Sigmoid colon (tissue), 7 donors: Measurements from ENCODE around the gene RAI14. TPM values are rescaled to one million over a fixed set of nuclear protein-coding genes. Genes with fewer than 3 reads are reported as not detected.

ENCODE experiments used
- DNase-seq: peaks from one replicate; pipeline ENCODE4 v3.0.0-alpha.2; 2019
- H3K27ac ChIP-seq, 4 donors: fragments of 200-600 bp; sonication (generic); one replicate each; pipeline ENCODE4 v1.5.1; 2016 to 2019; ENCODE audit warnings: mild to moderate bottlenecking in 1 of 4
- H3K27me3 ChIP-seq, 3 donors: fragments of 200-600 bp; sonication (generic); one replicate each; pipeline ENCODE4 v1.5.1; 2019; ENCODE audit warnings: mild to moderate bottlenecking in 1 of 3
- H3K36me3 ChIP-seq, 4 donors: fragments of 200-600 bp; sonication (generic); one replicate each; pipeline ENCODE4 v1.5.1; 2016 to 2019
- H3K4me1 ChIP-seq, 4 donors: fragments of 200-600 bp; sonication (generic); one replicate each; pipeline ENCODE4 v1.5.1; 2017 to 2019
- H3K4me3 ChIP-seq, 4 donors: fragments of 200-600 bp; sonication (generic); one replicate each; pipeline ENCODE4 v1.5.1; 2017 to 2019; ENCODE audit warnings: mild to moderate bottlenecking in 2 of 4, moderate library complexity in 1 of 4
- H3K9me3 ChIP-seq, 4 donors: fragments of 200-600 bp in 3 of 4; sonication (generic) in 3 of 4; one replicate each; pipeline versions ENCODE4 v1.5.1 to v1.6.1; 2013 to 2019
- EP300 ChIP-seq, 4 donors: sonication (generic); formaldehyde crosslinking; IDR thresholded peaks; one replicate each; pipeline ENCODE4 v1.6.1; 2017; ENCODE audit warnings: antibody characterized with exemption in 4 of 4
- POLR2A ChIP-seq, 2 donors: fragments of 450-650 bp; IDR thresholded peaks; one replicate each; pipeline ENCODE4 v1.6.1; 2016; ENCODE audit warnings: antibody characterized with exemption in 2 of 2, mild to moderate bottlenecking in 2 of 2, moderate library complexity in 2 of 2
- POLR2AphosphoS5 ChIP-seq, 4 donors: sonication (generic); formaldehyde crosslinking; IDR thresholded peaks; one replicate each; pipeline ENCODE4 v1.6.1; 2017; ENCODE audit warnings: antibody characterized with exemption in 4 of 4
- WGBS, 2 donors: extraction: QIAGEN DNeasy Blood & Tissue Kit; methylation state at CpG; one replicate each; pipeline ENCODE4 v1.1.7; 2013; 5-methylcytosine and 5-hydroxymethylcytosine counted together
- intact Hi-C: fragments of 100-400 bp; cut with DNase I; formaldehyde crosslinking; loops from one replicate; pipeline ENCODE4 v1.15.1; 2023
- polyA plus RNA-seq, 3 donors: library from polyadenylated mRNA; stranded (reverse); fragments of 200-250 nt; gene quantifications; one replicate each; pipeline ENCODE4 v1.2.3, GENCODE V29; 2013
- total RNA-seq, 4 donors: library from RNA; depleted of rRNA; stranded (reverse); fragments of >200 nt; gene quantifications; one replicate each; pipeline ENCODE4 v1.1.0, GENCODE V29; 2016
- TF ChIP-seq, protein P1 (sequence below), 4 experiments: fragments of 450-650 bp in 3 of 4; fragments of 200-600 bp in 1 of 4; IDR thresholded peaks; one replicate each; pipeline ENCODE4 v1.5.1; 2016 to 2019; ENCODE audit warnings: antibody characterized with exemption in 4 of 4, mild to moderate bottlenecking in 3 of 4, moderate library complexity in 2 of 4
- donor health status: healthy with polysubstance abuse.
- donor health status: Bipolar disorder and iron deficiency.
- donor health status: healthy.

Gene RAI14
- total and polyA plus RNA-seq, 7 donors: 6.7 to 89.5 (median 23.4) TPM

DNA sequence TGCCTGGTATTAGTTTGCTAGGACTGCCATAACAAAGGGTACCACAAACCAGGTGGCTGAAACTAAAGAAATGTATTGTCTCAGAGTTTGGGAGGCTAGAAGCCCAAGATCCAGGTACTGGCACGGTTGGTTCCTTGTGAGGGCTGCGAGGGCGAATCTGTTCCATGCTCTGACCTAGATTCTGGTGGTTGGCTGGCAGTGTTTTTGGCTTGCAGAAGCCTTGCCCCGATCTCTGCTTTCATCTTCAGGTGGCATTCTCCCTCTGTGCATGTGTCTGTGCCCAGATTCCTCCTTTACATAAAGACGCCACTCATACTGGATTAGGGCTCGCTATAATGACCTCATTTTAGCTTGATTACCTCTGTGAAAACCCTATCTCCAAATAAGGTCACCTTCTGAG, 36.7 kb downstream of the RAI14 start:
- H3K4me1 ChIP-seq: peaks cover 0 to 58% (median 43%) of the 10 kb centered on the region in 4 donors
- H3K27ac ChIP-seq: peak overlapping the region in 3 of 4 donors; percentile 69 to 81 (median 77)
- intact Hi-C loops: no loop called here
- 95 to 96% methylated on average over 6 of the region's 6 CpGs for WGBS, 2 donors
- H3K27me3 ChIP-seq: no peaks in the 10 kb centered on the region
- no peaks in the 10 kb centered on the region for H3K9me3 ChIP-seq
- DNase-seq: no peak
- TF ChIP-seq POLR2A (IDR thresholded peaks at IDR 0.05) (no peak), POLR2AphosphoS5 (IDR thresholded peaks at IDR 0.05) (no peak), EP300 (IDR thresholded peaks at IDR 0.05) (no peak)
- TF ChIP-seq, protein P1, sequence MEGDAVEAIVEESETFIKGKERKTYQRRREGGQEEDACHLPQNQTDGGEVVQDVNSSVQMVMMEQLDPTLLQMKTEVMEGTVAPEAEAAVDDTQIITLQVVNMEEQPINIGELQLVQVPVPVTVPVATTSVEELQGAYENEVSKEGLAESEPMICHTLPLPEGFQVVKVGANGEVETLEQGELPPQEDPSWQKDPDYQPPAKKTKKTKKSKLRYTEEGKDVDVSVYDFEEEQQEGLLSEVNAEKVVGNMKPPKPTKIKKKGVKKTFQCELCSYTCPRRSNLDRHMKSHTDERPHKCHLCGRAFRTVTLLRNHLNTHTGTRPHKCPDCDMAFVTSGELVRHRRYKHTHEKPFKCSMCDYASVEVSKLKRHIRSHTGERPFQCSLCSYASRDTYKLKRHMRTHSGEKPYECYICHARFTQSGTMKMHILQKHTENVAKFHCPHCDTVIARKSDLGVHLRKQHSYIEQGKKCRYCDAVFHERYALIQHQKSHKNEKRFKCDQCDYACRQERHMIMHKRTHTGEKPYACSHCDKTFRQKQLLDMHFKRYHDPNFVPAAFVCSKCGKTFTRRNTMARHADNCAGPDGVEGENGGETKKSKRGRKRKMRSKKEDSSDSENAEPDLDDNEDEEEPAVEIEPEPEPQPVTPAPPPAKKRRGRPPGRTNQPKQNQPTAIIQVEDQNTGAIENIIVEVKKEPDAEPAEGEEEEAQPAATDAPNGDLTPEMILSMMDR (IDR thresholded peaks at IDR 0.05): no peak
- H3K4me3 ChIP-seq: no peak overlapping the region
- no peaks in the 10 kb centered on the region for H3K36me3 ChIP-seq

DNA sequence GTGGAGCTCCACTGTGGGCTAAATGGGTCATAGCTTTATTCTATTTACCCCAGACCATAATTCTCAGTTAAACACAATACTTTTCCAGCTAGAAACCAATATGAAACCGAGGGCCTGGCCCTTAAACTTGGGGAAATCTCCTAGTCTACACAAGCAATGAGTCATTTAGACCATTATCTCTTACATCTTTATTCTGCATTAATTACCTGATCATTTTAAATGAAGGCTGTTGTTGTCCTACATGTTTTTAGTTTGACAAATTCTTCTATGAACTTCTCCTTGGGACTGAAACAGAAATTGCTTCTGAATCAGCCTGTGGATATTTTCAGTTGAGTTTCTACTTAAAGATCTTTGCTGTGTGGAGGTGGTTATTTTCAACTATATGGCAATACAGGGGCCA, 37.9 kb downstream of the RAI14 start:
- H3K36me3 ChIP-seq: no peaks in the 10 kb centered on the region
- TF ChIP-seq, protein P1 (IDR thresholded peaks at IDR 0.05): no peak
- TF ChIP-seq POLR2A (IDR thresholded peaks at IDR 0.05): no peak
- TF ChIP-seq POLR2AphosphoS5 (IDR thresholded peaks at IDR 0.05): no peak
- TF ChIP-seq EP300 (IDR thresholded peaks at IDR 0.05): no peak
- H3K27ac ChIP-seq: peak overlapping the region; percentile 24 to 81 (median 73)
- H3K4me1 ChIP-seq: peaks cover 0 to 47% (median 35%) of the 10 kb centered on the region in 4 donors
- H3K27me3 ChIP-seq: no peaks in the 10 kb centered on the region
- WGBS, 2 donors: 73 to 76% methylated on average over 1 of the region's 1 CpG
- H3K4me3 ChIP-seq: no peak overlapping the region
- no peaks in the 10 kb centered on the region for H3K9me3 ChIP-seq
- no peak for DNase-seq
- intact Hi-C loops: no loop called here

DNA sequence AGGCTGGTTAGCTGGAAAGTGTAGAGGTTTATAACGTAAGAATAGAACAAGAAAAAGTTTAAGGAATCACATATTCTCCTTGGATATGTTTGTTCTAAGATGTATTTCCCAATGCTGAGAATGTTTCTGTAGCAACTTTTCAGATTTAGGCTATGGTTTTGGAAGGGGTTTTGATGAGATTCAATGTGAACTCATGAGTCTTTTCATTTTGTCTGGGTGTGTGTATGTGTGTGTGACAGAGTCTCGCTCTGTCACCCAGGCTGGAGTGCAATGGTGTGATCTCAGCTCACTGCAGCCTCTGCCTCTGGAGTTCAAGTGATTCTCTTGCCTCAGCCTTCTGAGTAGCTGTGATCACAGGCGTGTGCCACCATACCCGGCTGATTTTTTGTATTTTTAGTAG, 38.6 kb downstream of the RAI14 start:
- no peaks in the 10 kb centered on the region for H3K36me3 ChIP-seq
- no peaks in the 10 kb centered on the region for H3K9me3 ChIP-seq
- no peak for DNase-seq
- TF ChIP-seq, protein P1 (IDR thresholded peaks at IDR 0.05): no peak
- no peak for TF ChIP-seq EP300 (IDR thresholded peaks at IDR 0.05)
- no peak for TF ChIP-seq POLR2A (IDR thresholded peaks at IDR 0.05)
- no peak for TF ChIP-seq POLR2AphosphoS5 (IDR thresholded peaks at IDR 0.05)
- intact Hi-C loops: no loop called here
- H3K27ac ChIP-seq: peak overlapping the region; percentile 24 to 81 (median 73)
- peaks cover 0 to 47% (median 34%) of the 10 kb centered on the region in 4 donors for H3K4me1 ChIP-seq
- WGBS, 2 donors: 83 to 96% methylated on average over 4 of the region's 4 CpGs
- no peak overlapping the region for H3K4me3 ChIP-seq
- H3K27me3 ChIP-seq: no peaks in the 10 kb centered on the region

DNA sequence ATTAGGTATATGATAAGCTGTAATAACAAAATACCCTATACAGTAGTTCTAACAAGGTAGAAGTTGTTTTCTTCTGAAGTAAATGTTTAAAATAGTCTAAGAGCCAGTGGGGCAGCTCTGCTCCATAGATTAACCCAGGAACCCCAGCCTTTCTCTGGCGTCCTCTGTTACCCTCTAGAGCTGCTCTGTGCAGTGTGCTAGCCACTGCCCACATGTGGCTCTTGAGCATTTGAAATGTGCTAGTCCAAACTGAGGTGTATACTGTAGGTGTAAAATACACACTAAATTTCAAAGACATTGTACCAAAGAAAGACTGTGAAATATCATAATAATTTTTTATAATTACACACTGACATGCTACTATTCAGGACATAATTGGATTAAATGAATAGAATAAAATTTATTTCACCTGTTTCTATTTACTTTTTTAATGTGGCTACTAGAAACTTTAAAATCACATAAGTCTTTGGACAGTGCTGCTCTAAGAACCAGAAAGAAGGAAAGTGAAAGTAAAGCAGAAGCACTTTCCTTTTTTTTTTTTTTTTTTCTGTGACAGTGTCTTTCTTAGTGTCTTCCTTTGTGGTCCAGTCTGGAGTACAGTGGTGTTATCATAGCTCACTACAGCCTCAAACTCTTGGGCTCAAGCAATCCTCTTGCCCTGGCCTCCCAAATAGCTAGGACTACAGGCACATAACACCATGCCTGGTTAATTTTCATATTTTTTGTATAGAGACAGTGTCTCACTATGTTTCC, 39.3 kb downstream of the RAI14 start:
- H3K4me3 ChIP-seq: peak overlapping the region in 1 of 4 donors; percentile 25
- intact Hi-C loops: no loop called here

More for the DNA sequence above, 39.3 kb downstream of the RAI14 start:
- Histone ChIP-seq H3K27me3 (no peaks in the 10 kb centered on the region), H3K4me1 (peaks cover 0 to 47% (median 34%) of the 10 kb centered on the region in 4 donors), H3K9me3 (no peaks in the 10 kb centered on the region), H3K36me3 (no peaks in the 10 kb centered on the region), H3K27ac (peak overlapping the region; percentile 18 to 81 (median 73))
- TF ChIP-seq, protein P1 (IDR thresholded peaks at IDR 0.05): no peak
- no peak for TF ChIP-seq POLR2A (IDR thresholded peaks at IDR 0.05)
- 88 to 92% methylated on average over 1 of the region's 1 CpG for WGBS, 2 donors
- no peak for DNase-seq
